ENCODE measurements around the gene GALNT18.

DNA sequence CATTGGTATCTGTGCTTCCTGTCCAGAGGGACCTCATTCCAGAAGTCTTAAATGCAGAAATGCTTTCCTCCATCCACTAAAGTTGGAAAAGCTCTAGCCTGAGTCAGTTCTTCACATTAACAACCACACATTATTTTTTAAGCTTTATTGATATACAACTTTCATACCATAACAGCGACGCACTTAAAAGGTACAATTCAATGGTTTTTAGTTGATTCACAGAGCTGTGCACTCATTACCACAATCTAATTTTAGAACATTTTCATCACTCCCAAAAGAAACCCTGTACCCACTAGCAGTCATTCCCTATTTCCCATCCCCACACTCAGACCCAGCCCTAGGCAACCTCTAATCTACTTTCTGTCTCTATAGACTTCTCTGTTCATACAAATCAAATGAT, 27.6 kb downstream of the GALNT18 start:
- TF ChIP-seq, protein P1, sequence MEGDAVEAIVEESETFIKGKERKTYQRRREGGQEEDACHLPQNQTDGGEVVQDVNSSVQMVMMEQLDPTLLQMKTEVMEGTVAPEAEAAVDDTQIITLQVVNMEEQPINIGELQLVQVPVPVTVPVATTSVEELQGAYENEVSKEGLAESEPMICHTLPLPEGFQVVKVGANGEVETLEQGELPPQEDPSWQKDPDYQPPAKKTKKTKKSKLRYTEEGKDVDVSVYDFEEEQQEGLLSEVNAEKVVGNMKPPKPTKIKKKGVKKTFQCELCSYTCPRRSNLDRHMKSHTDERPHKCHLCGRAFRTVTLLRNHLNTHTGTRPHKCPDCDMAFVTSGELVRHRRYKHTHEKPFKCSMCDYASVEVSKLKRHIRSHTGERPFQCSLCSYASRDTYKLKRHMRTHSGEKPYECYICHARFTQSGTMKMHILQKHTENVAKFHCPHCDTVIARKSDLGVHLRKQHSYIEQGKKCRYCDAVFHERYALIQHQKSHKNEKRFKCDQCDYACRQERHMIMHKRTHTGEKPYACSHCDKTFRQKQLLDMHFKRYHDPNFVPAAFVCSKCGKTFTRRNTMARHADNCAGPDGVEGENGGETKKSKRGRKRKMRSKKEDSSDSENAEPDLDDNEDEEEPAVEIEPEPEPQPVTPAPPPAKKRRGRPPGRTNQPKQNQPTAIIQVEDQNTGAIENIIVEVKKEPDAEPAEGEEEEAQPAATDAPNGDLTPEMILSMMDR (IDR thresholded peaks at IDR 0.05) = no peak
- TF ChIP-seq POLR2A (IDR thresholded peaks at IDR 0.05) = no peak

Measured in body of pancreas (tissue), 4 donors.